Activated gamma-delta T cell treated with Interleukin-2 at 50 U/mL for 16 hours (primary cell): Measurements from ENCODE around the gene SLC35E4.
"Not testable (repeated sequence)": the region's sequence is repeated elsewhere in the genome, so short reads cannot be mapped to it uniquely, and the experiment has no call there.

Source experiments
- DNase-seq: peaks from one replicate; pipeline ENCODE4 v3.0.0-alpha.2; 2020

SLC35E4 gene

DNA sequence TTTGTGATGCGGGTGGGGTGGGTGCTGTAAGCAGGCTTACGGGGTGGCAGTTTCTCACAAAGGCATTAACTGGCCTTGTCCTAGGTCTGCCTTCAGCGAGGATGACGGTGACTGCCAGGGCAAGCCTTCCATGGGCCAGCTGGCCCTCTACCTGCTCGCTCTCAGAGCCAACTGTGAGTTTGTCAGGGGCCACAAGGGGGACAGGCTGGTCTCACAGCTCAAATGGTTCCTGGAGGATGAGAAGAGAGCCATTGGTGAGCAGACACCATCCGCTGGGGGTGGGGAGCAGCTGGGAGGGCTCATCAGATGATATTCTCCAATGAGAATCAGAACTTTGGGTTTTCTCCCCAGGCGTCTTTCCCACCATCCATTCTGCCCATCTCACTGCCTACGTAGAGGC lies 22.8 kb upstream of the SLC35E4 start:
- no peak for DNase-seq

DNA sequence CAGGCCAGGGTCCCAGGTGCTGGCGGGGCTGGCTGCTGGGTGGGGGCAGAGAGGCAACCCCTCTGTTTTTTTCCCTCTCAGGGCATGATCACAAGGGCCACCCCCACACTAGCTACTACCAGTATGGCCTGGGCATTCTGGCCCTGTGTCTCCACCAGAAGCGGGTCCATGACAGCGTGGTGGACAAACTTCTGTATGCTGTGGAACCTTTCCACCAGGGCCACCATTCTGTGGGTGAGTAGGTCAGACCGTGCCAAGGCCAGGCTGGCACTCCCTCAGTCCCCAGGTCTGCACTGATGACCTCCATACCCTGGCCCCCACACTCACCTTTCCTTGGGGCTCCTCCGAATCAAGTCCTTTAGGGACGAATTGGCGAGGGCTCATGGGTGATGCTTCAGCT lies 21.3 kb upstream of the SLC35E4 start:
- DNase-seq: no peak

DNA sequence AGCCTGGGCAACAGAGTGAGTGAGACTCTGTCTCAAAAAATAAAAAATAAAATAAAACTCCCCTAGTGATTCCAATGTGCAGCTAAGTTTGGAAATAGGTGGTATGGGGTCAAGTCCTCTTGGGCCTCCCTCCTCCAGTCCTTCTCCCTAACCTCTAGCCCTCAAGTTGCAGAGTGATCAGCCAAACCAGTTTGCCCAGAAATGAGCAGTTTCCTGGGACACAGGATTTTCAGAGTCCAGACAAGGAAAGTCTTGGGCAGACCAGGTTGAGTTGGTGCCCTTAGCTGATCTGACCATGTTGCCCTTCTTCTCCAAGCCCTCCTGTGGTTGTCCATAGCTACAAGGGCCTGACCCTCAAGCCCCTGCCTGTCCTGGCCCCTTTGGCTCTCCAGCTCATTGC lies 20.7 kb upstream of the SLC35E4 start:
- DNase-seq: no peak

DNA sequence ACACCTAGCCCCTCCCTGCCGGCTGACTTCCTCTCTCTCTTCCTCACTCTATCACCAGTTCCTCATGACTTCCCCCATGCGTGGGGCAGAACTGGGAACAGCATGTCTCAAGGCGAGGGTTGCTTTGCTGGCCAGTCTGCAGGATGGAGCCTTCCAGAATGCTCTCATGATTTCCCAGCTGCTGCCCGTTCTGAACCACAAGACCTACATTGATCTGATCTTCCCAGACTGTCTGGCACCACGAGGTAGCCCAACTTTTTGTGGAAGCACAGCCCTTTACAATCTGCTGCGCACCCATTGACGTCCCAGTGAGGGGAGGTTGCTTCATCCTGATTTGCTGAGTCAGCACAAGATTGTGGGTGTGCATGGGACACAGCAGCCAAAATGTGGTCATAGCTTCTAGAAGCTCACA lies 20.0 kb upstream of the SLC35E4 start:
- DNase-seq: no peak

DNA sequence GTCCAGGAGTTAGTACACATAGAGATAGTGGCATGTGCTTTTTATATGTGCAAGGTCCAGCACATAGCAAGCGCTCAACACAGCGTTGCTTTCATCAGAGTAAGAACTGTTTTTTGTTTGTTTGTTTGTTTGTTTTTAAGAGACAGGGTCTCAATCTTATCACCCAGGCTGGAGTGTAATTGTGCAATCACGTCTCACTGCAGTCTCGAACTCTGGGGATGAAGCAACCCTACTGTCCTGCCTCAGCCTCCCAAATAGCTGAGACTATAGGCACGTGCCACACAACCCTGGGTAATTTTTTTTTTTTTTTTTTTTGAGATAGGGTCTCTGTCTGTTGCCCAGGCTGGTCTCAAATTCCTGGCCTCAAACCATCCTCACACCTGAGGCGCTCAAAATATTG lies 17.8 kb upstream of the SLC35E4 start:
- DNase-seq: no peak

DNA sequence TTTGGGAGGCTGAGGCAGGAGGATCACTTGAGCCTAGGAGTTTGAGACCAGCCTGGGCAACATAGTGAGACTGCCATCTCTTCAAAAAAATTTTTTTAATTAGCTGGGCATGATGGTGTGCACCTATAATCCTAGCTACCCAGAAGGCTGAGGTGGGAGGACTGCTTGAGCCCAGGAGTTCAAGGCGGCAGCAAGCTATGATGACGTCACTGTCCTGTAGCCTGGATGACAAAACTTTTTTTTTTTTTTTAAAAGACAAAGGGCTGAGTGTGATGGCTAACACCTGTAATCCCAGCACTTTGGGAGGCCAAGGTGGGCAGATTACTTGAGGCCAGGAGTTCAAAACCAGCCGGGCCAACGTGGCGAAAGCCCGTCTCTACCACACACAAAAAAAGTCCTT lies 15.7 kb upstream of the SLC35E4 start:
- not testable (repeated sequence) for DNase-seq

DNA sequence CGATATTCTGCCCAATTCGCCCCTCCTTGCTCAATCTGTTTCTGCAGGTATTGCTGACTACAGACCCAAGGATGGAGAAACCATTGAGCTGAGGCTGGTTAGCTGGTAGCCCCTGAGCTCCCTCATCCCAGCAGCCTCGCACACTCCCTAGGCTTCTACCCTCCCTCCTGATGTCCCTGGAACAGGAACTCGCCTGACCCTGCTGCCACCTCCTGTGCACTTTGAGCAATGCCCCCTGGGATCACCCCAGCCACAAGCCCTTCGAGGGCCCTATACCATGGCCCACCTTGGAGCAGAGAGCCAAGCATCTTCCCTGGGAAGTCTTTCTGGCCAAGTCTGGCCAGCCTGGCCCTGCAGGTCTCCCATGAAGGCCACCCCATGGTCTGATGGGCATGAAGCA lies 9.2 kb upstream of the SLC35E4 start:
- DNase-seq: no peak

DNA sequence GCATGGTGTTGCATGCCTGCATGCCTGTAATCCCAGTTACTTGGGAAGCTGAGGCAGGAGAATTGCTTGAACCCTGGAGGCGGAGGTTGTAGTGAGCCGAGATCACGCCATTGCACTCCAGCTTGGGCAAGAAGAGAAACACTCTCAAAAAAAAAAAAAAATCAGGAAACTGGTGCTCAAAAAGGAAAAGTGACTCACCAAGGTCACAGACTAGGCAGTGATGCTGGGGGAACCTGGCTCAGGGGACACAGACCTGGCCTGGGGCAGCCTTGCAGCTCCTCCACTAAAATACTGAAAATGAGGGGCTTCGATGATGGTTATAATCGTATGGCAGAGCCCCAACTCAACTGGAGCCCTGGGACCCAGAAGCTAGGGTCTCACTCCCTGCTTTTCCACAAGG lies 8.1 kb upstream of the SLC35E4 start:
- no peak for DNase-seq

DNA sequence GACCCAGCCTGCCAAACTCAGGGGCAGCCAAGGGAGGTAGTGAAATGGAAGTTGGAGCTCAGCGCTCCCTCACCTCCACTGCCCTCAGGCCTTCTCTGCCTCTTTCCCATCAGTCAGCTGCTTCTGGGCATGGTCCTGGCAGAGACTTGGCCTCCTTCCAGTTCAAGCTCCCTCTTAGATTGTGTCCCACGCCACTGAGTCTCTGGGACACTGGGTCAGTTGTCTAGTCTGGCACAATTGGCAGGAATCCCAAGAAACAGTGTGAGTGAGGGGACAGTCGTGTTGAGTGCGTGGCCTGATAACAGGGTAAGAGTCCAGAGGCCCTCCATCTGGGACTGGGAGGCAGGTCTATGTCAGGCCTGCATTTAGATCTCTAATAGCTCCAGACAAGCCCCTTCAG lies 7.1 kb upstream of the SLC35E4 start:
- no peak for DNase-seq

DNA sequence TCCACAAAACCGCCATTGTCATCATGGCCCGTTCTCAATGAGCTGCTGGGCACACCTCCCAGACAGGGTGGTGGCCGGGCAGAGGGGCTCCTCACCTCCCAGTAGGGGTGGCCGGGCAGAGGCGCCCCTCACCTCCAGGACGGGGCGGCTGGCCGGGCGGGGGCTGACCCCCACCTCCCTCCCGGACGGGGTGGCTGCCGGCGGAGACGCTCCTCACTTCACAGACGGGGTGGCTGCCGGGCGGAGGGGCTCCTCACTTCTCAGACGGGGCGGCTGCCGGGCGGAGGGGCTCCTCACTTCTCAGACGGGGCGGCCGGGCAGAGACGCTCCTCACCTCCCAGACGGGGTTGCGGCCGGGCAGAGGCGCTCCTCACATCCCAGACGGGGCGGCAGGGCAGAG lies 4.1 kb upstream of the SLC35E4 start:
- not testable (repeated sequence) for DNase-seq

DNA sequence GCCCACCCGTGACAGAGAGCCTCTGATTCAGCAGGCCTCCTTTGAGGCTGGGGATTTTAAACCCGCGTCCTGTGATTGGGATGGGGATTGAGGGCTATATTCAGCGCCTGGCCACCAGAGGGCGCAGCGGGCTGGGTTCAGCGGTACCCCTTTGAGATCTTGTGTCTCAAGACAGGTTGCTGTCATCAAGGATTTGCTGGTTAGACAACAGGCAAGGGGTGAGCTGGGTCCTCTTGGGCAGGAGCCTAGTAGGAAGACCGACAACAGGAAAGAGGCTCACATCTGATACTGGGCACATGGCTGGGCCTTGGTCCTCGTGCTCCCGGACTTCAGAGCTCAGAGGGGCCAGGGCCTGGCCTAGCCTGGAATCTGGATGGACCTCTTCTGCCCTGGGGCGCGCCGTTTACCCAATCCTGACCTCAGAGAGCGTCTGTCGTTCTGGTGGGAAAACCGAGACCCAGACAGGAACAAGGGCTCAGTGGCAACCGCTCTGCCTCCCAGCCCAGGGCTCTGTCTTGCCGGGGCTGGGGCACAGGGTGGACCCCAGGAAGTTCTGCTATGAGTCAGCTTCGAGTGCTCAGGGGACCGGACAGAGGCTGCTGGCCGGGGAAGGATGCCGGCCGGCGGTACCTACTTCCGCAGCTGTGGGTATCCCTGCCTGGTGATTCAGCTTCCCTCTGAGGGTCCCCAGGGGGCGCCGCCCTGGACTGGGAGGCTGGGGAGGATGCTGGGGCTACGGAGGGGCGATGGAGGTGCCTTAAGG lies 929 bp upstream of the SLC35E4 start:
- DNase-seq: peak; percentile 90

DNA sequence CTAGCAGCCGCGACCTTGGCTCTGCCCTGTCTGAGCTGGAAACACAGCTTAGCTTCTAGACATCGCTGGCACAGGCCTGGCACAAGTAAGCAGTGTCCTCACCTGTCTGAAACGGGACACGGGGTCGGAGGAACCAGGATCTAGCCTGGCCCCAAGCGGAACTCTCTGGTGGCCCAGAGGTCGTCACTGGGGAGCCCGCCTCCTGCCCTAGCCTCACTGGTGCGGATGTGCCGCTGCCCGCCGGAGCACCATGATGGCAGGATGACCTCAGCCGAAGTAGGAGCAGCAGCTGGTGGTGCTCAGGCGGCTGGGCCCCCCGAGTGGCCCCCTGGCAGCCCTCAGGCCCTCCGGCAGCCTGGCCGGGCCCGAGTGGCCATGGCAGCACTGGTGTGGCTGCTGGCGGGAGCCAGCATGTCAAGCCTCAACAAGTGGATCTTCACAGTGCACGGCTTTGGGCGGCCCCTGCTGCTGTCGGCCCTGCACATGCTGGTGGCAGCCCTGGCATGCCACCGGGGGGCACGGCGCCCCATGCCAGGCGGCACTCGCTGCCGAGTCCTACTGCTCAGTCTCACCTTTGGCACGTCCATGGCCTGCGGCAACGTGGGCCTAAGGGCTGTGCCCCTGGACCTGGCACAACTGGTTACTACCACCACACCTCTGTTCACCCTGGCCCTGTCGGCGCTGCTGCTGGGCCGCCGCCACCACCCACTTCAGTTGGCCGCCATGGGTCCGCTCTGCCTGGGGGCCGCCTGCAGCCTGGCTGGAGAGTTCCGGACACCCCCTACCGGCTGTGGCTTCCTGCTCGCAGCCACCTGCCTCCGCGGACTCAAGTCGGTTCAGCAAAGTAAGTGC lies 871 bp downstream of the SLC35E4 start:
- peak; percentile 16 for DNase-seq

DNA sequence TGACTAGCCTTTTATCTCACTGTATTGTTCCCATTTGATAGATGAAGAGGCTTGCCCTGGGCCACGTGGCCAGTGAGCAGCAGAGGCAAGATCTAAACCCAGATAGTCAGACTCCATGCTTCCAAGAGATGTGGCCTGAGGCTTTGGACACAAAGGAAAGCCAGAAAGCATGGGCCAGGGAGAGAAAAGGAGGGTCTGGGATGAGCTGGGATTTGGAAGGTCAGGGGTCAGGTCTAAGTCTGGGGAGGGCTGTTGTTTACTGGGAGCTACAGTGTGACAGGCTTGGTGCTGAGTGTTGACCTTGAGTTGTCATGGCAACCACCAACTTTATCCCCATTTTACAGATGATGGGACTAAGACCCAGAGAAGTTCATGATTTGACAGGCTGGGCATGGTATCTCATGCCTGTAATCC lies 2.1 kb downstream of the SLC35E4 start:
- DNase-seq: no peak

DNA sequence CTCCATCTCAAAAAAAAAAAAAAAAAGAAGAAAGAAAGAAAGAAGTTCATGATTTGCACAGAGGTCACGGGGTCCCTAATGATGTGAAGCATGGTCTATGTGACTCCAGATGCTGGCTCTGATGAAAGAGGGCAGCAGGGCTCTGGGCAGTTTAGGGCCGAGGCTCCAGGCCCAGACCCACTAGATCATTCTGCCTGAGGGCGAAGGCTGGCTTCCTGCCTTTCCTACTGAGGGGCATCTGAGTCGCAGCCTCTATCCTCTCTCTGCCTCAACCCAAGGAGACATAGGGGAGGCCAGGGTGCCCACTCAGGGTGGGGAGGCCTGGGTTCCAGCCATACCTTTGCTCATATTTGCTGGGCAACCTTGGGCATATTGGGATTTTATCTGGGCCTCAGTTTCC lies 4.8 kb downstream of the SLC35E4 start:
- DNase-seq: no peak

DNA sequence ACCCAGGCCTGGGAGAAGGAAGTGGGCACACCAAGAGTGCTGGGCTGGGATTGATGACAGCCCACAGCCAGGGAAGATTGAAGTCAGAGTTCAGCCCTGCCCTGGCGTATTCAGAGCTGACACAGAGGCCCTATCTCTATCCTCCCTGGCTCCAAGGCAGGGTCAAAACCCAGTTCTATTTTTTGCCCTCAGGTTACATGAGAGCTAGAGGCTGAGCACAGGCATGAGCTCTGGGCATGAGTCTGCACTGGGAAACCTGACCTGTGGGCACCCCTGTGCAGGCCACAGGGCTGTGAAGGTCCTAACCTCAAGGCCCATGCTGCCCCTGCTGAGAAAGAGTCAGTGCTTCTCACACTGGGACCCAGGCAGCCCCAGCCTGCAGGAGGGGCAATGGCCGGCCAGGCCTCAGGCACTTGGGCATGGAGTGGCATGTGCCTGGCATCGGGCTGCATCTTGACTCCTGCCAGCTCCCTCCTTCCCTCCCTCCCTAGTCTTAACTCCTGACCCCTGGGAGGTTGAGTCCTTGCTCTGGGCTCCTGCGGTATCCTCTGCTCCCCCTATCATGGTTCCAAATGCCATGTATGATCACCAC lies 5.4 kb downstream of the SLC35E4 start:
- no peak for DNase-seq

DNA sequence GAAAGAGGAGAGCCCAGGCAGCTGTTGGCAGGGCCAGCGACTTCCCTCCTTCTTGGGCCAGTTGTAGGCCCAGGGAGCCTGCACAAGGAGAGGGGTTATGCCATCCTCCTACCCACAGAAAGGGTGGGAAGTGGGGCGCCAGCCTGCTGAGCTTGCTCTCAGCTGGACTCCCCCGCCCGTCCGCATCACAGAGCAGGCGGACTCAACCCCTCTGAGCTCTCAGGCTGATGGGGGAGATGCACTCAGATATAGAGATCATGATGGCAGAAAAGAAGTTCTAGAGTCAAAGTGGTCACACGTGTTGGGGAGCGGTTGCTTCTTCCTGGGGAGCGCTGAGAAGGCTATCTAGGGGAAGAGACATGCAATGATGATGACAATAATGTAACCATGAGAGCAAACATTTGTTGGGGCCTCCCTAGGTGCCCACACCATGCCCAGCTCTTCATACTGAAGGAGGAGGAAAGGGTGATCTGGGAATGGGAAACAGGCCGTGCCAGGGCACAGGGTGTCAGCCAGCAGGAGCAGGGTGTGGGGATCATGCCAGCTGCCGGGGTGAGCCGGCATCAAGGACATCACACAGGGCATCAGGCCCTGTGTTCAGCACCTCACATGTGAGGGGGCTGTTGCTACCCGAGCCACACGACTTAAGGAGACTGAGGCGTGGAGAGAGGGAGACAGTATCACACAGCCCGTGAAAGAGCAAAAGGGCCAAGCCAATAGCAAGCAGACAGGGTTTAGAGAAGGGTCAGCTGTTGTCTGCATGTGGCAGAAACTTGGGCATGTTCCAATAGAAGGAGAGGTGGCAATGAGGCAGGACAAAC lies 7.7 kb downstream of the SLC35E4 start:
- no peak for DNase-seq

DNA sequence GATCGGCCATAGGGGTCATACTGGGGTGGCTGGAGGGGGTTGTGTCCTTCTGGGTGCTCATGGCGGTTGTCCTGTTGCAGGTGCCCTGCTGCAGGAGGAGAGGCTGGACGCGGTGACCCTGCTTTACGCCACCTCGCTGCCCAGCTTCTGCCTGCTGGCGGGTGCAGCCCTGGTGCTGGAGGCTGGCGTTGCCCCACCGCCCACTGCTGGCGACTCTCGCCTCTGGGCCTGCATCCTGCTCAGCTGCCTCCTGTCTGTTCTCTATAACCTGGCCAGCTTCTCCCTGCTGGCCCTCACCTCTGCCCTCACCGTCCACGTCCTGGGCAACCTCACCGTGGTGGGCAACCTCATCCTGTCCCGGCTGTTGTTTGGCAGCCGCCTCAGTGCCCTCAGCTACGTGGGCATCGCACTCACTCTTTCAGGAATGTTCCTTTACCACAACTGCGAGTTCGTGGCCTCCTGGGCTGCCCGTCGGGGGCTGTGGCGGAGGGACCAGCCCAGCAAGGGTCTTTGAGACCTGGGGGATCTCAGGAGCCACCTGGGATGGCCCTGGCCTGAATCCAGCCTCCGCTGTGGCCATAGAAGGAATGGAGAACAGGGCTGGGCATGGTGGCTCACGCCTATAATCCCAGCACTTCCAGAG lies 11.1 kb downstream of the SLC35E4 start:
- no peak for DNase-seq

DNA sequence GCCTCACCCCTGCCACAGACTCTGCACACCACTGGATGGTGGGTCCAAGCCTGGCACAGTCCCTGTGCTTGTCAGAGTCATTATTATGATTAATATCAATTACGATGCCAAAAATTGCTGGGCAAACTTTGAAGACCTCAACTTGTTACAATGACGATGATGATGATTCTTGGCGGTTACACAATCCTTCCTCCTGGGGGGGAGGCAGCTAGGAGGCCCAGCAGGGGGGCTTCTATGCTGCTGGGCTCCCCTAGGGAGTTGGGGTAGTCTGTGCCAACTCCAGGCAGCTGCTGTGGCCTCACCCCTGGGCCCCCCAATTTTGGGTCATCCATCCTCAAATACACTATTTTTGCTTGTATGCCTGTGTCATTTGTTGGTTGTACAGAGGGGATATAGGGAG lies 12.0 kb downstream of the SLC35E4 start:
- no peak for DNase-seq

DNA sequence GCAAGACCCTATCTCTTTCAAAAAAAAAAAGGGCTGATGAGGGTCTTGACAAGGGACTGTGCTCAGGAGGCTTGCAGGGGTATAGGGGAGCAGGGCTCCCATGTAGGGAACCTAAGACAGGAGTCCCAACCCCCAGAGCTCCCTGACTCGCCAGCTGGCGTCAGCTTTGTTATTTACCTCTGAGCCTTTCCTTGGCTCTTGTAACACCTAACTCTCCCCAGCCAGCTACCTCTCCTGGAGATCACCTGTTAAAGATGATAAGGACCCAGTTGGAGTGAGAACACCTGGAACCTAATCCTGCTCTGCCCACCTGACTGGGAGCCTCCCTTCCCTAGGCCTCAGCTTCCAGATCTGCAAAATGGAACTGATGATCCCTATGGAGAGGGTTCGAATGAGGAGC lies 13.2 kb downstream of the SLC35E4 start:
- no peak for DNase-seq

DNA sequence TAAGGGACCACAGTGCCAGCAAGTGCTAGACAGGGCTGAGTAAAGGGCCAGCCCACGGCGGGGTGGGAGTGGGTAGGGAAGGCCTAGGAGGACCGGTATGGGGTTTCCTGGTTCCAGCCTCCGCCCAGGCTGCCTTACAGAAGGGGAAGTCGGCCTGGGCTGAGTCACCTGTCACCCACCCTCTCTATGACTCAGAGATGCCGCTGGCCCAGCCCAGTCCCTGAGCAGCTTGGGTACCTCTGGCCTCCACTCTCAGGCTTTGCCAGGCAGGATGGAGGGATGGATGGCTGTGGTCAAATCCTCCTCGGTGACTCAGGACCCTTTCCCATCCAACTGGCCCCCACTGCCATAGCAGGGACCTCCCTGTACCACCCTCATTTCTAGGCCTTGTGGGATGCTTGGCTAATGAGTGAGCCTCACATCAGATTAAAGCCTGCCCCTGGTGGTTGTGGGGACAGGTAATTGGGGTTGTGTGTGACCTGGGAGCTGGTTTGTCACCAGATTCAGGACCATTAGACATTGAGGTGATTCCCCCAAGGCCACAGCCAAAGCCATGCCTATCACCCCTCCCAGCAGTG lies 13.9 kb downstream of the SLC35E4 start:
- peak; percentile 64 for DNase-seq

DNA sequence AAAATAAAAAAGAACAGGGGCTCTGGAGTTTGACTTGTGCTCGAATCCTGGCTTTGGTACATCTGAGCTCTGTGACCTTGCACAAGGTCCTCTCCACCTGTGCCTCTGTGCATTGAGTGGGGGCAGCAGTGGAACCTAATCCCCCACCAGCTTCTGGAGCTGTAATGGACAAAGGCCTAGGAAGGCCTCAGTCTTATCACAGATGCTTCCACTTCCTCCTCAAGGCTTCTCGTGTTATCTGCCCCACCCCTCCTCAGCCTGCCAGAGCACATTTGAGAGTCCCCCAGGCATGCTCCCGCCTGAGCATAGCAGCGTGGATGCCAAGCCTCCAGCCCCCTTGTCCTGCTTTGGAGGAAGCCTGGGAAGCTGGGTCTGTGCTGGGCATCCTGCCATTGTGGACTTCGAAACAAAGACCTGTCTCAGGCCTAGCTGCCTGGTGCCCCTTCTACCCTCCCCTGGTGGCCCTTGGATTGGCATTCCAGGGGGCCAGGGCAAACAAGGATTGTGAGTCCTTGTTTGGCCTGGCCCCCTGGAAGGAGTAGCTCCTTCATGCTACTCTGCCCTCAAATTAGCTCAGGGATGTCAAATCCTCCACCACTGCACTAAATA lies 15.0 kb downstream of the SLC35E4 start:
- no peak for DNase-seq

DNA sequence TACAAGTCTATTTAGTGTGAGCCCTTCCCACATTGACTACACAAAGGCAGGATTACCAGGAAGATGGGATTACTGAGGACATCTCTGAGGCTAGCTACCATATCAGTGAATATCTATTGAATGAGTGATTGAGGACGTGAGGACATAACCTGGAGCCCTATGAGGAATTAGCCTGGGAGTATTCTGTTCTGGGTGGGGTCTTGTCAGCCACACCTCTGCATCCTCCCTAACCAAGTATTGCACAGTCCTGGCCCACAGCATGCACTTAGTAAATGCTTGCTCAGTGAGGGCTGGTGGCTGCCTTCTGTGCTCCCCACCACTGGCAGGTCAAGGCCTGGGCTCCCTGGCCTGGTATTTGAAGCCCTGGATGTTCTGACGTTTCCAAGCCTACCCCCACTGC lies 17.3 kb downstream of the SLC35E4 start:
- DNase-seq: no peak
